Liver (tissue), 9 donors: ENCODE measurements around the gene KRTAP12-1. TPM values are rescaled to one million over a fixed set of nuclear protein-coding genes. Genes with fewer than 3 reads are reported as not detected.

ENCODE experiments used
- DNase-seq: peaks from one replicate; pipeline ENCODE4 v3.0.0-alpha.2; 2017; ENCODE audit warnings: low spot score
- H3K27ac ChIP-seq, 2 donors: one replicate each; pipeline ENCODE4 v1.7.0; 2013; ENCODE audit warnings: inconsistent platforms in 2 of 2, low read length in 2 of 2, control low read depth in 1 of 2, low read depth in 1 of 2, mild to moderate bottlenecking in 1 of 2
- H3K27me3 ChIP-seq, 4 donors: one replicate each; pipeline versions ENCODE4 v1.6.1 to v1.7.0; 2013; ENCODE audit warnings: low read length in 3 of 4, inconsistent platforms in 1 of 4, mild to moderate bottlenecking in 1 of 4, moderate library complexity in 1 of 4; ENCODE audit not compliant: control insufficient read depth in 4 of 4, insufficient read depth in 4 of 4
- H3K36me3 ChIP-seq, 4 donors: one replicate each; pipeline versions ENCODE4 v1.6.1 to v1.7.0; 2013; ENCODE audit warnings: low read length in 3 of 4, mild to moderate bottlenecking in 3 of 4, low read depth in 1 of 4, moderate library complexity in 1 of 4; ENCODE audit not compliant: control insufficient read depth in 4 of 4, insufficient read depth in 3 of 4
- H3K4me1 ChIP-seq, 4 donors: one replicate each; pipeline versions ENCODE4 v1.6.1 to v1.7.0; 2013; ENCODE audit warnings: low read length in 3 of 4, mild to moderate bottlenecking in 3 of 4, moderate library complexity in 1 of 4; ENCODE audit not compliant: control insufficient read depth in 4 of 4, insufficient read depth in 4 of 4
- H3K4me3 ChIP-seq, 3 donors: one replicate each; pipeline versions ENCODE4 v1.6.1 to v1.7.0; 2013; ENCODE audit warnings: low read length in 3 of 3, control low read depth in 1 of 3, low read depth in 1 of 3, mild to moderate bottlenecking in 1 of 3
- H3K9ac ChIP-seq, 2 donors: one replicate each; pipeline ENCODE4 v1.7.0; 2013; ENCODE audit warnings: low read length in 2 of 2, mild to moderate bottlenecking in 2 of 2, moderate library complexity in 2 of 2, control low read depth in 1 of 2, low read depth in 1 of 2
- H3K9me3 ChIP-seq, 4 donors: one replicate each; pipeline versions ENCODE4 v1.6.1 to v1.7.0; 2013; ENCODE audit warnings: low read length in 3 of 4; ENCODE audit not compliant: control insufficient read depth in 4 of 4
- ATF3 ChIP-seq: IDR thresholded peaks from 2 replicates; pipeline ENCODE4 v1.6.1; 2016; ENCODE audit warnings: antibody characterized with exemption
- CTCF ChIP-seq: fragments of 150-350 bp; IDR thresholded peaks from 2 replicates; pipeline ENCODE4 v1.5.1; 2017; ENCODE audit warnings: improper control_type of control experiment, low read depth, low read length; ENCODE audit not compliant: missing input control
- EGR1 ChIP-seq, 2 donors: IDR thresholded peaks; 2 replicates each; pipeline ENCODE4 v1.6.1; 2016 to 2018; ENCODE audit warnings: antibody characterized with exemption in 2 of 2, low read depth in 2 of 2
- FOXA1 ChIP-seq: IDR thresholded peaks from 2 replicates; pipeline ENCODE4 v1.6.1; 2016; ENCODE audit warnings: antibody characterized with exemption
- FOXA2 ChIP-seq: IDR thresholded peaks from 2 replicates; pipeline ENCODE4 v1.6.1; 2016; ENCODE audit warnings: antibody characterized with exemption
- GABPA ChIP-seq, 2 donors: IDR thresholded peaks in 1 of 2; conservative IDR thresholded peaks in 1 of 2; 2 replicates each; pipeline ENCODE4 v1.6.1; 2016; ENCODE audit warnings: antibody characterized with exemption in 2 of 2, mild to moderate bottlenecking in 1 of 2, moderate library complexity in 1 of 2
- HNF4G ChIP-seq: IDR thresholded peaks from 2 replicates; pipeline ENCODE4 v1.6.1; 2016; ENCODE audit warnings: antibody characterized with exemption
- JUND ChIP-seq, 2 donors: IDR thresholded peaks; 2 replicates each; pipeline ENCODE4 v1.6.1; 2016; ENCODE audit warnings: antibody characterized with exemption in 2 of 2
- MAX ChIP-seq: IDR thresholded peaks from 2 replicates; pipeline ENCODE4 v1.6.1; 2016; ENCODE audit warnings: antibody characterized with exemption
- NR2F2 ChIP-seq: IDR thresholded peaks from 2 replicates; pipeline ENCODE4 v1.6.1; 2016; ENCODE audit warnings: antibody characterized with exemption
- RAD21 ChIP-seq, 2 donors: IDR thresholded peaks; 2 replicates each; pipeline ENCODE4 v1.6.1; 2016; ENCODE audit warnings: antibody characterized with exemption in 2 of 2, mild to moderate bottlenecking in 2 of 2
- REST ChIP-seq: IDR thresholded peaks from 2 replicates; pipeline ENCODE4 v1.6.1; 2016; ENCODE audit warnings: antibody characterized with exemption, mild to moderate bottlenecking
- RXRA ChIP-seq, 2 donors: IDR thresholded peaks; 2 replicates each; pipeline ENCODE4 v1.6.1; 2017 to 2018; ENCODE audit warnings: antibody characterized with exemption in 2 of 2, mild to moderate bottlenecking in 1 of 2
- SP1 ChIP-seq: IDR thresholded peaks from 2 replicates; pipeline ENCODE4 v1.6.1; 2018; ENCODE audit warnings: antibody characterized with exemption, mild to moderate bottlenecking
- TAF1 ChIP-seq: conservative IDR thresholded peaks from 2 replicates; pipeline ENCODE4 v1.6.1; 2016; ENCODE audit warnings: antibody characterized with exemption, mild to moderate bottlenecking
- YY1 ChIP-seq: IDR thresholded peaks from 2 replicates; pipeline ENCODE4 v1.6.1; 2016; ENCODE audit warnings: antibody characterized with exemption, mild to moderate bottlenecking
- ZBTB33 ChIP-seq: IDR thresholded peaks from 2 replicates; pipeline ENCODE4 v1.6.1; 2016; ENCODE audit warnings: antibody characterized with exemption
- WGBS: extraction: QIAGEN DNeasy Blood & Tissue Kit; methylation state at CpG from one replicate; pipeline ENCODE4 v1.1.7; 2013; 5-methylcytosine and 5-hydroxymethylcytosine counted together
- polyA plus RNA-seq, 2 donors: library from polyadenylated mRNA; stranded (reverse) in 1 of 2; unstranded in 1 of 2; fragments of 200-250 nt in 1 of 2; fragments of >200 nt in 1 of 2; fragmentation: Nextera tagmentation in 1 of 2; extraction: Ambion mirVana in 1 of 2; gene quantifications; one replicate each; pipeline versions ENCODE4 v1.2.1 to v1.2.3, GENCODE V29; 2013 to 2015
- total RNA-seq, 2 donors: library from RNA; depleted of rRNA; stranded (reverse); fragments of >200 nt; gene quantifications; one replicate each; pipeline ENCODE4 v1.2.3, GENCODE V29; 2014
- donor health status: healthy.
- donor health status: healthy.
- donor health status: healthy.
- donor health status: healthy.
- donor health status: healthy.

KRTAP12-1 gene
- total and polyA plus RNA-seq, 4 donors, result not detected

GRCh38 chr21:44730028-44730395 is 48.0 kb upstream of the KRTAP12-1 start:
- Histone ChIP-seq H3K27ac (no peak overlapping the region), H3K9ac (no peak overlapping the region), H3K9me3 (no peaks in the 10 kb centered on the region), H3K27me3 (peaks cover 0 to 3% (median under 1%) of the 10 kb centered on the region in 4 donors), H3K36me3 (no peaks in the 10 kb centered on the region), H3K4me3 (no peak overlapping the region), H3K4me1 (no peaks in the 10 kb centered on the region)
- TF ChIP-seq EGR1 (IDR thresholded peaks at IDR 0.05; ENCODE audit: low read depth in 2 of 2), result no peak
- no peak for TF ChIP-seq RXRA (IDR thresholded peaks at IDR 0.05)
- TF ChIP-seq FOXA1, result no peak
- TF ChIP-seq RAD21 (IDR thresholded peaks at IDR 0.05), result no peak
- no peak for TF ChIP-seq ZBTB33
- TF ChIP-seq SP1, result no peak
- no peak for TF ChIP-seq REST
- TF ChIP-seq HNF4G, result no peak
- TF ChIP-seq JUND (IDR thresholded peaks at IDR 0.05), result no peak
- no peak for TF ChIP-seq MAX
- no peak for TF ChIP-seq CTCF
- TF ChIP-seq FOXA2, result no peak
- TF ChIP-seq TAF1, result no peak
- TF ChIP-seq GABPA (IDR thresholded peaks at IDR 0.05 in 1 of 2, conservative IDR thresholded peaks at IDR 0.05 in 1 of 2), result no peak
- no peak for TF ChIP-seq NR2F2
- TF ChIP-seq ATF3, result no peak
- no peak for TF ChIP-seq YY1
- WGBS, result 87% methylated on average over 7 of the region's 7 CpGs
- DNase-seq, result no peak
